PC-9 (cell line): ENCODE measurements around the gene RPS14. TPM values are rescaled to one million over a fixed set of nuclear protein-coding genes. Genes with fewer than 3 reads are reported as not detected.

Experiments
- BruUV-seq: library from RNA; stranded (reverse); fragments of 400-500 nt; replicated peaks from 2 replicates; lab custom pipeline; 2021; lab: Mats Ljungman, UMichigan
- CTCF ChIA-PET: fragments of 300-600 bp; sonication (Branson Sonifier 250); formaldehyde crosslinking; loops from one replicate; lab custom pipeline; 2022; ENCODE audit warnings: antibody characterized with exemption; lab: Charles Lee
- POLR2A ChIA-PET: fragments of 300-600 bp; sonication (Branson Sonifier 250); formaldehyde crosslinking; loops from one replicate; lab custom pipeline; 2022; ENCODE audit warnings: antibody characterized with exemption; ENCODE audit not compliant: unreplicated experiment; lab: Charles Lee
- DNase-seq, 2 experiments: peaks; one replicate each; pipeline versions ENCODE4 v3.0.0 to v3.0.0-alpha.2; 2015 to 2022; ENCODE audit warnings: mixed read lengths in 1 of 2
- H2AFZ ChIP-seq: fragments of 200-600 bp; sonication (generic); 2 replicates; pipeline ENCODE4 v1.8.1; 2017; ENCODE audit warnings: antibody characterized with exemption
- H3F3A ChIP-seq: fragments of 200-600 bp; sonication (generic); 2 replicates; pipeline ENCODE4 v1.8.1; 2017; ENCODE audit warnings: antibody characterized with exemption, mild to moderate bottlenecking, low read depth; ENCODE audit not compliant: insufficient read depth
- H3K27ac ChIP-seq: fragments of 200-600 bp; sonication (generic); 2 replicates; pipeline ENCODE4 v1.6.1; 2016; ENCODE audit warnings: mixed run types
- H3K27me3 ChIP-seq: fragments of 200-600 bp; sonication (generic); 2 replicates; pipeline ENCODE4 v1.6.1; 2016; ENCODE audit warnings: low read depth, mixed run types; ENCODE audit not compliant: insufficient read depth
- H3K36me3 ChIP-seq: fragments of 200-600 bp; sonication (generic); 2 replicates; pipeline ENCODE4 v1.6.1; 2016; ENCODE audit warnings: low read depth, mixed run types
- H3K4me1 ChIP-seq: fragments of 200-600 bp; sonication (generic); replicated peaks from 2 replicates; pipeline ENCODE4 v1.6.1; 2016; ENCODE audit warnings: mixed run types; ENCODE audit not compliant: insufficient read depth
- H3K4me2 ChIP-seq: fragments of 200-600 bp; sonication (generic); 2 replicates; pipeline ENCODE4 v1.6.1; 2017; ENCODE audit warnings: mixed run types
- H3K4me3 ChIP-seq: fragments of 200-600 bp; sonication (generic); 2 replicates; pipeline ENCODE4 v1.6.1; 2016; ENCODE audit warnings: mixed run types
- H3K79me2 ChIP-seq: fragments of 200-600 bp; sonication (generic); 2 replicates; pipeline ENCODE4 v1.6.1; 2017; ENCODE audit warnings: low read depth, mixed run types
- H3K9me2 ChIP-seq: fragments of 200-600 bp; sonication (generic); 2 replicates; pipeline ENCODE4 v1.8.1; 2017; ENCODE audit warnings: mild to moderate bottlenecking; ENCODE audit not compliant: insufficient read depth
- H3K9me3 ChIP-seq: fragments of 200-600 bp; sonication (generic); 2 replicates; pipeline ENCODE4 v1.8.1; 2016; ENCODE audit warnings: low read depth; ENCODE audit not compliant: insufficient read depth
- H4K20me1 ChIP-seq: fragments of 200-600 bp; sonication (generic); 2 replicates; pipeline ENCODE4 v1.8.1; 2017; ENCODE audit not compliant: insufficient read depth
- CTCF ChIP-seq: fragments of 200-600 bp; sonication (generic); conservative IDR thresholded peaks from 2 replicates; pipeline ENCODE4 v1.6.1; 2017; ENCODE audit warnings: mixed run types, antibody characterized with exemption, mild to moderate bottlenecking, moderate library complexity
- EZH2 ChIP-seq: fragments of 200-600 bp; sonication (generic); IDR thresholded peaks from 2 replicates; pipeline ENCODE4 v1.8.0; 2017; ENCODE audit warnings: antibody characterized with exemption, low read depth
- intact Hi-C: fragments of 100-400 bp; cut with micrococcal nuclease; formaldehyde crosslinking; loops from one replicate; pipeline ENCODE4 v1.10.0; 2022; ENCODE audit not compliant: unreplicated experiment
- total RNA-seq: library from RNA; stranded (reverse); gene quantifications from 2 replicates; pipeline ENCODE4 v1.2.3, GENCODE V29; 2021

Gene RPS14
- total RNA-seq, 1 experiment from 2014 or later = 2,907 TPM

GRCh38 chr5:150410524-150411244 lies 38.9 kb downstream of the RPS14 start:
- DNase-seq = peak; percentile 58 to 69
- no TSS peak for BruUV-seq
- Histone ChIP-seq H3K4me1 (peaks cover 6% of the 10 kb centered on the region), H3K79me2 (no peaks in the 10 kb centered on the region), H3K4me3 (no peak overlapping the region), H4K20me1 (no peaks in the 10 kb centered on the region), H3K9me3 (no peaks in the 10 kb centered on the region), H3K27me3 (no peaks in the 10 kb centered on the region), H3K4me2 (peak overlapping the region; percentile 58), H3F3A (peaks cover 9% of the 10 kb centered on the region; the same call in 1 of the 2 replicates), H3K27ac (no peak overlapping the region), H3K9me2 (no peaks in the 10 kb centered on the region), H3K36me3 (no peaks in the 10 kb centered on the region), H2AFZ (0 out of 2 replicates have a peak overlapping the region, but pooled peaks have one; percentile 5)
- intact Hi-C loops = no loop called here
- no peak for TF ChIP-seq CTCF
- no peak for TF ChIP-seq EZH2
- ChIA-PET POLR2A (interaction anchor here (0.6 kb wide), 2 partner anchors 39 to 54 kb away, joined by 4 to 6 read pairs; no protein-coding TSS in a partner anchor), CTCF (interaction anchor here (0.5 to 0.6 kb wide), 3 partner anchors 121 to 583 kb away, joined by 3 to 9 read pairs (median 4); no protein-coding TSS in a partner anchor)

- POLR2A ChIA-PET = no interaction called here
- Histone ChIP-seq H4K20me1 (no peaks in the 10 kb centered on the region), H3K79me2 (no peaks in the 10 kb centered on the region), H3K4me2 (peak overlapping the region; percentile 58), H3K36me3 (no peaks in the 10 kb centered on the region), H3K4me1 (peaks cover 6% of the 10 kb centered on the region), H3F3A (peaks cover 9% of the 10 kb centered on the region; the same call in 1 of the 2 replicates), H3K27ac (no peak overlapping the region), H3K27me3 (no peaks in the 10 kb centered on the region), H3K4me3 (peak overlapping the region; percentile 14; the same call in 1 of the 2 replicates), H3K9me3 (no peaks in the 10 kb centered on the region), H3K9me2 (no peaks in the 10 kb centered on the region), H2AFZ (peak overlapping the region; percentile 5; the same call in 1 of the 2 replicates)
- CTCF ChIA-PET = interaction anchor here (0.5 kb wide), 1 partner anchor 122 kb away, joined by 3 read pairs; no protein-coding TSS in a partner anchor
- TF ChIP-seq EZH2 = no peak
- no peak for TF ChIP-seq CTCF
- BruUV-seq = no TSS peak
- DNase-seq = peak; percentile 75 to 76
- intact Hi-C loops = no loop called here
Observed at GRCh38 chr5:150409638-150410523, 39.7 kb downstream of the RPS14 start.

GRCh38 chr5:150408231-150408943 lies 41.2 kb downstream of the RPS14 start:
- Histone ChIP-seq H3K27ac (no peak overlapping the region), H3K79me2 (no peaks in the 10 kb centered on the region), H3K4me2 (no peak overlapping the region), H2AFZ (no peak overlapping the region), H3K9me3 (no peaks in the 10 kb centered on the region), H3K27me3 (no peaks in the 10 kb centered on the region), H3K4me3 (no peak overlapping the region), H3K4me1 (peaks cover 6% of the 10 kb centered on the region), H3K9me2 (no peaks in the 10 kb centered on the region), H3F3A (peaks cover 9% of the 10 kb centered on the region; the same call in 1 of the 2 replicates), H3K36me3 (no peaks in the 10 kb centered on the region), H4K20me1 (no peaks in the 10 kb centered on the region)
- ChIA-PET CTCF (no interaction called here), POLR2A (no interaction called here)
- TF ChIP-seq EZH2 (no peak), CTCF (no peak)
- intact Hi-C loops = no loop called here
- no peak for DNase-seq
- BruUV-seq = no TSS peak
